WTC11 (cell line): Measurements from ENCODE around the gene FNDC3B. TPM values are rescaled to one million over a fixed set of nuclear protein-coding genes. Genes with fewer than 3 reads are reported as not detected.

Experiments
- ATAC-seq: fragments of 200-7000 bp; cut with Tn5 transposase; 2 replicates; pipeline ENCODE4 v1.10.0; 2021; ENCODE audit warnings: mild to moderate bottlenecking, moderate library complexity
- CTCF ChIA-PET: fragments of 300-600 bp; sonication (Branson Sonifier 250); formaldehyde crosslinking; loops from one replicate; lab custom pipeline; 2021; ENCODE audit warnings: antibody characterized with exemption; lab: Charles Lee
- POLR2A ChIA-PET: fragments of 350-600 bp; sonication (Branson Sonifier 250); formaldehyde crosslinking; loops from one replicate; lab custom pipeline; 2021; ENCODE audit warnings: antibody characterized with exemption; lab: Charles Lee
- DNase-seq: peaks from one replicate; pipeline ENCODE4 v3.0.0; 2021; ENCODE audit warnings: low spot score
- H3K27ac Mint-ChIP-seq: 2 replicates; pipeline ENCODE4 v1.8.0; 2021; ENCODE audit warnings: mixed read lengths
- H3K27me3 Mint-ChIP-seq: 2 replicates; pipeline ENCODE4 v1.8.0; 2021; ENCODE audit warnings: low read depth, mild to moderate bottlenecking, moderate library complexity, mixed read lengths
- H3K36me3 Mint-ChIP-seq: 2 replicates; pipeline ENCODE4 v1.8.0; 2021; ENCODE audit warnings: mixed read lengths
- H3K4me1 Mint-ChIP-seq: 2 replicates; pipeline ENCODE4 v1.8.0; 2022; ENCODE audit warnings: mixed read lengths
- H3K4me3 Mint-ChIP-seq: 2 replicates; pipeline ENCODE4 v1.8.0; 2021; ENCODE audit warnings: mild to moderate bottlenecking, moderate library complexity, mixed read lengths
- H3K9me3 Mint-ChIP-seq: 2 replicates; pipeline ENCODE4 v1.8.0; 2021; ENCODE audit warnings: mixed read lengths
- CBFB ChIP-seq: sonication (generic); formaldehyde crosslinking; IDR thresholded peaks from 2 replicates; pipeline ENCODE4 v1.8.1; 2022; ENCODE audit warnings: mild to moderate bottlenecking, low read depth, missing genetic modification reagents
- CREM ChIP-seq: sonication (generic); formaldehyde crosslinking; IDR thresholded peaks from 2 replicates; pipeline ENCODE4 v1.8.1; 2022; ENCODE audit warnings: mild to moderate bottlenecking, missing genetic modification reagents, moderate library complexity
- E2F5 ChIP-seq: sonication (generic); formaldehyde crosslinking; IDR thresholded peaks from 2 replicates; pipeline ENCODE4 v1.8.1; 2022; ENCODE audit warnings: mild to moderate bottlenecking, moderate library complexity, missing genetic modification reagents
- FOXP1 ChIP-seq: sonication (generic); formaldehyde crosslinking; IDR thresholded peaks from 2 replicates; pipeline ENCODE4 v1.8.0; 2022; ENCODE audit warnings: missing genetic modification reagents, mild to moderate bottlenecking, moderate library complexity, borderline replicate concordance
- GTF2I ChIP-seq: fragments of 250-450 bp; sonication (Bioruptor Pico); conservative IDR thresholded peaks from 2 replicates; pipeline ENCODE4 v1.4.0; 2021; ENCODE audit warnings: mild to moderate bottlenecking
- HMGXB4 ChIP-seq: sonication (generic); formaldehyde crosslinking; IDR thresholded peaks from 2 replicates; pipeline ENCODE4 v1.8.1; 2023; ENCODE audit warnings: mild to moderate bottlenecking, moderate library complexity, missing genetic modification reagents
- IRF1 ChIP-seq: sonication (generic); formaldehyde crosslinking; IDR thresholded peaks from 2 replicates; pipeline ENCODE4 v1.8.0; 2023; ENCODE audit warnings: missing genetic modification reagents
- NFATC4 ChIP-seq: fragments of 250-450 bp; sonication (Bioruptor Pico); IDR thresholded peaks from 2 replicates; pipeline ENCODE4 v1.9.0; 2021; ENCODE audit warnings: mild to moderate bottlenecking
- NFE2L1 ChIP-seq: sonication (generic); formaldehyde crosslinking; IDR thresholded peaks from 2 replicates; pipeline ENCODE4 v1.8.1; 2023; ENCODE audit warnings: missing genetic modification reagents
- NFYB ChIP-seq: sonication (generic); formaldehyde crosslinking; conservative IDR thresholded peaks from 2 replicates; pipeline ENCODE4 v1.8.0; 2022; ENCODE audit warnings: low read depth, missing genetic modification reagents
- PREB ChIP-seq: sonication (generic); formaldehyde crosslinking; IDR thresholded peaks from 2 replicates; pipeline ENCODE4 v1.8.1; 2022; ENCODE audit warnings: mild to moderate bottlenecking, missing genetic modification reagents, moderate library complexity, borderline replicate concordance
- PRRX2 ChIP-seq: fragments of 250-450 bp; sonication (Bioruptor Pico); IDR thresholded peaks from 2 replicates; pipeline ENCODE4 v1.8.0; 2021; ENCODE audit warnings: mild to moderate bottlenecking
- SMAD4 ChIP-seq: sonication (generic); formaldehyde crosslinking; IDR thresholded peaks from 2 replicates; pipeline ENCODE4 v1.8.0; 2022; ENCODE audit warnings: mild to moderate bottlenecking, missing genetic modification reagents
- SP1 ChIP-seq: sonication (generic); formaldehyde crosslinking; conservative IDR thresholded peaks from 2 replicates; pipeline ENCODE4 v1.8.1; 2022; ENCODE audit warnings: missing genetic modification reagents
- TEAD4 ChIP-seq: sonication (generic); formaldehyde crosslinking; IDR thresholded peaks from 2 replicates; pipeline ENCODE4 v1.8.0; 2022; ENCODE audit warnings: mild to moderate bottlenecking, missing genetic modification reagents
- USF1 ChIP-seq: sonication (generic); formaldehyde crosslinking; IDR thresholded peaks from 2 replicates; pipeline ENCODE4 v1.8.0; 2022; ENCODE audit warnings: mild to moderate bottlenecking, missing genetic modification reagents
- ZBTB21 ChIP-seq: sonication (generic); formaldehyde crosslinking; IDR thresholded peaks from 2 replicates; pipeline ENCODE4 v1.8.1; 2023; ENCODE audit warnings: mild to moderate bottlenecking, missing genetic modification reagents, borderline replicate concordance
- ZNF263 ChIP-seq: sonication (generic); formaldehyde crosslinking; IDR thresholded peaks from 2 replicates; pipeline ENCODE4 v1.8.1; 2022; ENCODE audit warnings: low read depth, mild to moderate bottlenecking, moderate library complexity, missing genetic modification reagents
- ZNF416 ChIP-seq: fragments of 250-450 bp; sonication (Bioruptor Pico); IDR thresholded peaks from 2 replicates; pipeline ENCODE4 v1.9.0; 2021; ENCODE audit warnings: mild to moderate bottlenecking, inconsistent platforms
- total RNA-seq: library from RNA; stranded (reverse); gene quantifications from 3 replicates; pipeline ENCODE4 v1.2.3, GENCODE V29; 2021

FNDC3B gene
- total RNA-seq, 1 experiment from 2014 or later = 42.8 TPM

GRCh38 chr3:172287937-172288477, 248.6 kb downstream of the FNDC3B start:
- H3K4me1 Mint-ChIP-seq = peaks cover 18% of the 10 kb centered on the region
- H3K9me3 Mint-ChIP-seq = no peaks in the 10 kb centered on the region
- ATAC-seq (no peak), DNase-seq (no peak)
- ChIA-PET POLR2A (no interaction called here), CTCF (interaction anchor here (0.6 kb wide), 1 partner anchor 44 kb away, joined by 3 read pairs; no protein-coding TSS in a partner anchor)
- H3K36me3 Mint-ChIP-seq = peaks cover 9% of the 10 kb centered on the region
- H3K4me3 Mint-ChIP-seq = no peak overlapping the region
- H3K27ac Mint-ChIP-seq = no peak overlapping the region
- TF ChIP-seq CBFB (CRISPR knock-in tag) (no peak), HMGXB4 (CRISPR knock-in tag) (no peak), IRF1 (CRISPR knock-in tag) (no peak), NFATC4 (CRISPR knock-in tag) (no peak), USF1 (CRISPR knock-in tag) (no peak), PRRX2 (CRISPR knock-in tag) (no peak), FOXP1 (CRISPR knock-in tag) (no peak), ZBTB21 (CRISPR knock-in tag) (no peak)
- H3K27me3 Mint-ChIP-seq = no peaks in the 10 kb centered on the region

GRCh38 chr3:172288651-172289050, 249.3 kb downstream of the FNDC3B start:
- no peaks in the 10 kb centered on the region for H3K9me3 Mint-ChIP-seq
- peak overlapping the region; percentile 67; the same call in 1 of the 2 replicates for H3K27ac Mint-ChIP-seq
- no peak for ATAC-seq

GRCh38 chr3:172289583-172289982, 250.2 kb downstream of the FNDC3B start:
- Mint-ChIP-seq H3K9me3 (no peaks in the 10 kb centered on the region), H3K4me3 (no peak overlapping the region), H3K27ac (peak overlapping the region; percentile 91), H3K36me3 (peaks cover 17% of the 10 kb centered on the region), H3K4me1 (peaks cover 18% of the 10 kb centered on the region), H3K27me3 (no peaks in the 10 kb centered on the region)
- POLR2A ChIA-PET = no interaction called here
- TF ChIP-seq NFYB (CRISPR knock-in tag) = no peak
- no peak for TF ChIP-seq SMAD4
- no peak for TF ChIP-seq ZNF263 (CRISPR knock-in tag)
- TF ChIP-seq PREB (CRISPR knock-in tag) = no peak
- TF ChIP-seq SP1 = no peak
- ATAC-seq = peak; percentile 92
- DNase-seq = peak; percentile 47
- CTCF ChIA-PET = interaction anchor here (0.7 to 1.4 kb wide), 4 partner anchors 9 to 52 kb away, joined by 3 to 4 read pairs (median 4); no protein-coding TSS in a partner anchor

More at GRCh38 chr3:172288651-172289050, 249.3 kb downstream of the FNDC3B start:
- no peak for DNase-seq
- H3K4me3 Mint-ChIP-seq = no peak overlapping the region
- H3K4me1 Mint-ChIP-seq = peaks cover 18% of the 10 kb centered on the region
- ChIA-PET CTCF (interaction anchor here (1.1 to 1.4 kb wide), 2 partner anchors 8 to 45 kb away, joined by 3 to 4 read pairs; no protein-coding TSS in a partner anchor), POLR2A (no interaction called here)
- TF ChIP-seq ZNF416 (CRISPR knock-in tag) (no peak), GTF2I (no peak), TEAD4 (CRISPR knock-in tag) (no peak), FOXP1 (CRISPR knock-in tag) (no peak), E2F5 (CRISPR knock-in tag) (no peak), CREM (CRISPR knock-in tag) (no peak), NFE2L1 (CRISPR knock-in tag) (no peak)
- H3K27me3 Mint-ChIP-seq = no peaks in the 10 kb centered on the region
- H3K36me3 Mint-ChIP-seq = peaks cover 12% of the 10 kb centered on the region
